GM18870 (cell line): ENCODE data around the gene GNB1.
"Not testable (repeated sequence)": the region's sequence is repeated elsewhere in the genome, so short reads cannot be mapped to it uniquely, and the experiment has no call there.

Experiments used
- ATAC-seq: cut with Tn5 transposase; IDR thresholded peaks from one replicate; pipeline ENCODE4 v1.9.1; 2021; ENCODE audit warnings: moderate library complexity; ENCODE audit not compliant: unreplicated experiment

Gene GNB1

GRCh38 chr1:1890506-1891348 lies at the start of gene GNB1:
Gene GNB1 (minus strand): TSS chr1:1891087. CDS start chr1:1825453, 65,634 bp downstream.
- no peak for ATAC-seq

- ATAC-seq = no peak
Observed at GRCh38 chr1:1940123-1940425, 49.2 kb upstream of the GNB1 start.

GRCh38 chr1:1939296-1940122 lies 48.6 kb upstream of the GNB1 start:
- no peak for ATAC-seq

- no peak for ATAC-seq
Observed at GRCh38 chr1:1938613-1939295, 47.9 kb upstream of the GNB1 start.

- ATAC-seq = no peak
Observed at GRCh38 chr1:1938276-1938573, 47.3 kb upstream of the GNB1 start.

GRCh38 chr1:1937549-1938275 lies 46.8 kb upstream of the GNB1 start:
- ATAC-seq = no peak

- no peak for ATAC-seq
Observed at GRCh38 chr1:1937061-1937460, 46.2 kb upstream of the GNB1 start.

- not testable (repeated sequence) for ATAC-seq
Observed at GRCh38 chr1:1934848-1935247, 44.0 kb upstream of the GNB1 start.

GRCh38 chr1:1929639-1930545 lies 39.0 kb upstream of the GNB1 start:
- no peak for ATAC-seq

GRCh38 chr1:1929102-1929638 lies 38.3 kb upstream of the GNB1 start:
- no peak for ATAC-seq

- no peak for ATAC-seq
Observed at GRCh38 chr1:1928231-1929101, 37.6 kb upstream of the GNB1 start.

- ATAC-seq = no peak
Observed at GRCh38 chr1:1927751-1928150, 36.9 kb upstream of the GNB1 start.

- ATAC-seq = no peak
Observed at GRCh38 chr1:1926886-1927660, 36.2 kb upstream of the GNB1 start.

- ATAC-seq = no peak
Observed at GRCh38 chr1:1926346-1926811, 35.5 kb upstream of the GNB1 start.

GRCh38 chr1:1925437-1926345 lies 34.8 kb upstream of the GNB1 start:
- ATAC-seq = no peak

GRCh38 chr1:1924849-1925248 lies 34.0 kb upstream of the GNB1 start:
- no peak for ATAC-seq

- ATAC-seq = no peak
Observed at GRCh38 chr1:1924386-1924785, 33.5 kb upstream of the GNB1 start.
